Brain microvascular endothelial cell (primary cell): ENCODE data around the gene NDUFB5.
"Not testable (repeated sequence)": the region's sequence is repeated elsewhere in the genome, so short reads cannot be mapped to it uniquely, and the experiment has no call there.

Experiments used
- DNase-seq: peaks from one replicate; pipeline ENCODE4 v3.0.0-alpha.2; 2020
- H3K27ac ChIP-seq: fragments of 250-450 bp; sonication (Bioruptor Pico); 2 replicates; pipeline ENCODE4 v1.5.1; 2020; ENCODE audit warnings: mild to moderate bottlenecking, moderate library complexity
- H3K27me3 ChIP-seq: fragments of 250-450 bp; sonication (Bioruptor Pico); replicated peaks from 2 replicates; pipeline ENCODE4 v1.5.1; 2020; ENCODE audit warnings: mild to moderate bottlenecking
- H3K36me3 ChIP-seq: fragments of 250-450 bp; sonication (Bioruptor Pico); replicated peaks from 2 replicates; pipeline ENCODE4 v1.5.1; 2020; ENCODE audit warnings: mild to moderate bottlenecking
- H3K4me3 ChIP-seq: 2 replicates; pipeline ENCODE4 v1.5.1; 2011; ENCODE audit warnings: low read depth, mild to moderate bottlenecking, control low read depth, low read length, moderate library complexity
- in situ Hi-C: cut with HindIII; loops from 2 replicates; pipeline ENCODE4 v1.10.0; 2017; ENCODE audit warnings: low sequenced_read_pairs, low pct_ligation_motif_present
- TF ChIP-seq, protein P1 (sequence below): IDR thresholded peaks from 2 replicates; pipeline ENCODE4 v1.5.1; 2011; ENCODE audit warnings: low read depth, mild to moderate bottlenecking, moderate library complexity, low read length, control low read depth, inconsistent platforms; ENCODE audit errors: missing control alignments

The NDUFB5 gene

DNA sequence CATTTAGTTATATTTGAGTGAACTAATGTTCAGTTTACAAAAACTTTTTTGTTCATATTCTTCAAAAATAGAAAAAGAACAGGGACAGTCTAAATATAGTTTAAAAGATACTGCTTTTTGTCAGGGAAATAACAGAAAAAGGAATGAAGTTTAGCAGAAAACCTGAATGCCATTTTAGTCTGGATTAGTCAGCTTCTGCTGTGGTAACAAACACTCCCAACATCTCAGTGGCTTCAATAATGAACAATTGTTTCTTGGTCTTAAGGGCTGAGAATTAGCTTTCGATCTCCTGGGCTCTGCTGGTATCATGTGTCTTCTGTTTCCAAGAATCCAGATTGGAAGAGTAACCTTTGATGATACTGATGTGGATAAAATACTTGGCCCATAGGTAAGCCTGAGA is 35.9 kb downstream of the NDUFB5 start:
- H3K27ac ChIP-seq: no peak overlapping the region
- in situ Hi-C loops: no loop called here
- H3K27me3 ChIP-seq: no peaks in the 10 kb centered on the region
- H3K4me3 ChIP-seq: no peak overlapping the region
- DNase-seq: no peak
- no peaks in the 10 kb centered on the region for H3K36me3 ChIP-seq
- TF ChIP-seq, protein P1, sequence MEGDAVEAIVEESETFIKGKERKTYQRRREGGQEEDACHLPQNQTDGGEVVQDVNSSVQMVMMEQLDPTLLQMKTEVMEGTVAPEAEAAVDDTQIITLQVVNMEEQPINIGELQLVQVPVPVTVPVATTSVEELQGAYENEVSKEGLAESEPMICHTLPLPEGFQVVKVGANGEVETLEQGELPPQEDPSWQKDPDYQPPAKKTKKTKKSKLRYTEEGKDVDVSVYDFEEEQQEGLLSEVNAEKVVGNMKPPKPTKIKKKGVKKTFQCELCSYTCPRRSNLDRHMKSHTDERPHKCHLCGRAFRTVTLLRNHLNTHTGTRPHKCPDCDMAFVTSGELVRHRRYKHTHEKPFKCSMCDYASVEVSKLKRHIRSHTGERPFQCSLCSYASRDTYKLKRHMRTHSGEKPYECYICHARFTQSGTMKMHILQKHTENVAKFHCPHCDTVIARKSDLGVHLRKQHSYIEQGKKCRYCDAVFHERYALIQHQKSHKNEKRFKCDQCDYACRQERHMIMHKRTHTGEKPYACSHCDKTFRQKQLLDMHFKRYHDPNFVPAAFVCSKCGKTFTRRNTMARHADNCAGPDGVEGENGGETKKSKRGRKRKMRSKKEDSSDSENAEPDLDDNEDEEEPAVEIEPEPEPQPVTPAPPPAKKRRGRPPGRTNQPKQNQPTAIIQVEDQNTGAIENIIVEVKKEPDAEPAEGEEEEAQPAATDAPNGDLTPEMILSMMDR: no peak

DNA sequence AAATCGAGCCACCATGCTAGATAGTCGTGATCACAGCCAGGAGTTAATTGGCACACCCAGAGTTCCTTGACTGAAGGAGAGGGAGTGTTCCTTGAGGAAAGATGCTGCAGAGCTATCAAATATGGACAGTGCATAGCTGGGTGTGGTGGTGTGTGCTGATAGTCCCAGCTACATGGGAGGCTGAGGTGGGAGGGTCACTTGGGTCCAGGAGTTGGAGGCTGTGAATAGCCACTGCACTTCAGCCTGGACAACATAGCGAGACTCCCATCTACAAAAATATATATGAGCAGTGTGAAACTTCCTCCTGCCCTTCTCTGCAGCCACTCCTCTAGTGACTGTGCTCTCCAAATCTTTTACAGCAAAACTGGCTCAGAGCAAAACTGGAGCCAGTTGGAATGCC is 38.3 kb downstream of the NDUFB5 start:
- H3K36me3 ChIP-seq: no peaks in the 10 kb centered on the region
- no peak overlapping the region for H3K4me3 ChIP-seq
- no peak overlapping the region for H3K27ac ChIP-seq
- no peaks in the 10 kb centered on the region for H3K27me3 ChIP-seq
- in situ Hi-C loops: no loop called here
- no peak for DNase-seq
- TF ChIP-seq, protein P1: no peak

DNA sequence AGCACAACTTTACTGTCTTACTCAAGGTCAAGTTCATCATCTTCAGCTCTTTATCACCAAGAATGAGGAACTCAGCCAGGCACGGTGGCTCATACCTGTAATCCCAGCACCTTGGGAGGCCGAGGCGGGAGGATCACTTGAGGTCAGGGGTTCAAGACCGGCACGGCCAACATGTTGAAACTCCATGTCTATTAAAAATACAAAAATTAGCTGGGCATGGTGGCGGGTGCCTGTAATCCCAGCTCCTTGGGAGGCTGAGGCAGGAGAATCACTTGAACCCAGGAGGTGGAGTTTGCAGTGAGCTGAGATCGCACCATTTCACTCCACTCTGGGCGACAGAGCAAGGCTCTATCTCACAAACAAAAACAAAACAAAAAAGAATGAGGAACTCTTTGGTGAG is 39.2 kb downstream of the NDUFB5 start:
- H3K27ac ChIP-seq, DNase-seq, H3K36me3 ChIP-seq, H3K4me3 ChIP-seq, H3K27me3 ChIP-seq, in situ Hi-C loops: not testable (repeated sequence)

DNA sequence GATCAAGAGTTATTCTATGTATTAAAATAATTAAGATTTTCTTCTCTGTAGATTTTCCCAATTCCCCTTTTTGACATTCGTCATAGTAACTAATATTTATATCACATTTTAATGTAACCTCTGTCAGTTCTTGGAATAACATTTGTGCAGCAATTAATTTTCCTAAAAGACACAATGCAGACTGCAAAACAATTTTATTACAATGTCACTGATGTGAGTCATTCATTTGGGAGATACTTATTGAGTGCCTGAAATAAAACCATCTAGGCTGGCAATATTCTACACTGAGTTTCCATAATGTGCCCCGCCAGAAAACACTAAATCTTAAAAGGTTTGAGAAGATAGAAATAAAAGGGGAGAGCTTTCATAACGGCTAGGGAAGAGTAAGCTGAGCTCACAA is 41.6 kb downstream of the NDUFB5 start:
- no peak for DNase-seq
- Histone ChIP-seq H3K27me3 (no peaks in the 10 kb centered on the region), H3K36me3 (no peaks in the 10 kb centered on the region), H3K27ac (no peak overlapping the region), H3K4me3 (no peak overlapping the region)
- in situ Hi-C loops: no loop called here
- TF ChIP-seq, protein P1: no peak

DNA sequence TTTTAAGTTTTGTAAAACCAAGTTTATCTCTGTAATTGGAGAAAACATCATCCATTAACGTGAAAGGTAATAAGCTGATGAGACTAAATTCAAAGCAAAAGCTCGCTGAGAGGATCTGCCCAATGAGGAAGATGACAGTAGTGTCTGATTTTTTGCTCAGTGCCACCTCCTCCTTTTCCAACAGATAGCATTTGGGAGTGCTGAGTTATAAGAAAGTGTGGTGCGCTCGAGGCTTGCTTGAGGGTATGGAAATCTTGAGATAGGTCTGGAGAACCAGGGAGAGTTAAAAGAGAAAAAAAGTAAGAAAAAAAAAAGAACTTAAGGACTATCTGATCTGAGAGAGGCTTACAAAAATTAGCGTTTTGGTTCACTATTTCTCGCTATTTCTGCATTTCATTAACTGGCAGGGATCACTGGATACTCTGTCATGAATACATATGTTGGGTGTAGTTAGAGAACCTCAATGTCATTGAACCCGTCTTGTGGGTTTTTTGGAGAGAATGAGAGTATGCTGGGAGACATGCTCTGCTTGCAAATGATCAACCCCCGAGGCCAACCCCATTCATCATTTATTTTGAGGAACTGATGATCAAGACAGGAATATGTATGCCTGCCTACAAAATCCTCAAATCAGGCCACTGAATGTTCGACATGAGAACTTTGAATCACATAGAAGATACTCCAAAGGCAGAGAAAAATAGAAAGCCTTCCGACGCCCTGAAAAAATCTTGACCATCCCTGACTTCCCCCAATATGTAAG is 47.3 kb downstream of the NDUFB5 start:
- DNase-seq: no peak
- TF ChIP-seq, protein P1: no peak
- in situ Hi-C loops: no loop called here
- Histone ChIP-seq H3K27me3 (no peaks in the 10 kb centered on the region), H3K27ac (peak overlapping the region; percentile 79), H3K4me3 (peak overlapping the region; percentile 85), H3K36me3 (no peaks in the 10 kb centered on the region)

DNA sequence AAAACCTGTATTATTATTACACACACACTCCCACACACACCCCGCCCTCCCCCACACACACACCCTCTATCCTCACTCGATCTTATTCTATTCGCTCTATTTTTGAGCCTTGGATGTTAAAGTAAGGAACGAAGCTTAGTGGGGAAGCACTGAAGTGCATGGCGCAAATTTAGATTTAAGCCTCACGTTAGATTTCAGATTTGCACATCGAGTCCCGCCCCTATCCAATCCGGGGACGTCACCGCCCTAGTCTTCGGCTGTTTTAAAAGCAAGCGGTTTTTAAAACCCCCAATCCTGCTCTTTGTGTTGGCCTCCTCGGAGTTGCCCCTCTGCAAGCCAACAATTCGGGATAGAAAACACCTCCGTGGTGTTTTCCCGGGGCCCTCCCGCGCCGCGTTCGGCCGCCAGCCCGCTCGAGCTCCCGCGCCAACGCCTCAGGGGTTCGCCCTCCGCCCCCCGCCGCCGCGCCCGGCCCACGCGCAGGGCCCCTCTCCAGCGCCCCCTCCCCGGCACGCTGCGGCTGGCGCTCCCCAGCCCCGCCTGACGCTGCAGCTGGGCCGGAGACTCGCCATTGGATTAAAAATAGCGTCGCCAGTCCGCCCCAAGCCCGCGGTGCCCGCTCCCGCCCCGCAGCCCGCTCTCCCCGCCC is 48.0 kb downstream of the NDUFB5 start, which contains the start of gene USP13:
Gene USP13 (plus strand): TSS at position 594 of the 649 bp plus-strand sequence. CDS start 186 bp downstream, outside the sequence.
- no peaks in the 10 kb centered on the region for H3K27me3 ChIP-seq
- no peaks in the 10 kb centered on the region for H3K36me3 ChIP-seq
- peak within 1 kb of the TSS; percentile 85 for H3K4me3 ChIP-seq
- peak within 1 kb of the TSS; percentile 79 for H3K27ac ChIP-seq
- in situ Hi-C loops: no loop called here
- peak; percentile 73 for DNase-seq
- TF ChIP-seq, protein P1: peak; percentile 5
